ENCODE results near the gene PCTP.

GRCh38 chr17:55765472-55765871, 14.6 kb downstream of the PCTP start:
- no peak for TF ChIP-seq GATA2 (IDR thresholded peaks at IDR 0.05; ENCODE audit: low read depth, low read length)
- no peak for TF ChIP-seq GATA3 (IDR thresholded peaks at IDR 0.05; ENCODE audit: low read depth, low read length)
